Activated naive CD4-positive, alpha-beta T cell (primary cell): ENCODE measurements around the gene ZNF223.

Experiments used
- DNase-seq, 4 experiments: peaks; one replicate each; lab custom pipeline; 2025; lab: John Stamatoyannopoulos, UW

ZNF223 gene

GRCh38 chr19:44071824-44072542 lies 20.1 kb downstream of the ZNF223 start, which contains the start of gene ZNF284:
ZNF284 (plus strand) TSS chr19:44072159; CDS start chr19:44076390, 4,231 bp downstream.
- peak; percentile 29 to 67 (median 50) for DNase-seq

GRCh38 chr19:44072543-44073401 lies 20.9 kb downstream of the ZNF223 start:
- no peak for DNase-seq

- no peak for DNase-seq
Measured at GRCh38 chr19:44076325-44076724, 24.5 kb downstream of the ZNF223 start.

GRCh38 chr19:44092108-44092507 lies 40.3 kb downstream of the ZNF223 start:
- no peak for DNase-seq

GRCh38 chr19:44093931-44094765 lies 42.3 kb downstream of the ZNF223 start, which contains the start of gene ZNF224:
ZNF224 (plus strand) TSS chr19:44094361; CDS start chr19:44097874, 3,513 bp downstream.
- peak; percentile 20 to 61 (median 50) for DNase-seq

GRCh38 chr19:44107751-44108150 lies 55.9 kb downstream of the ZNF223 start:
- no peak for DNase-seq

- no peak for DNase-seq
Measured at GRCh38 chr19:44109458-44109857, 57.6 kb downstream of the ZNF223 start.

- DNase-seq, result no peak
Measured at GRCh38 chr19:44111910-44112463, 60.2 kb downstream of the ZNF223 start.

- no peak for DNase-seq
Measured at GRCh38 chr19:44112802-44113137, 60.9 kb downstream of the ZNF223 start.

GRCh38 chr19:44113138-44113783 lies 61.4 kb downstream of the ZNF223 start, which contains the start of gene ZNF225:
ZNF225 (plus strand) TSS chr19:44113399; CDS start chr19:44115828, 2,429 bp downstream.
- peak; percentile 44 to 58 (median 50) for DNase-seq

GRCh38 chr19:44113784-44114390 lies 62.1 kb downstream of the ZNF223 start:
- DNase-seq, result peak in 1 of 4 experiments; percentile 0
